Cardiac muscle cell (in vitro differentiated cells and primary cell): ENCODE data around the gene C1QTNF3. TPM values are rescaled to one million over a fixed set of nuclear protein-coding genes. Genes with fewer than 3 reads are reported as not detected.
"Not testable (repeated sequence)": the region's sequence is repeated elsewhere in the genome, so short reads cannot be mapped to it uniquely, and the experiment has no call there.

Experiments used
- DNase-seq, 2 donors: peaks; one replicate each; pipeline versions ENCODE4 v3.0.0 to v3.0.0-alpha.2; 2010 to 2017; ENCODE audit warnings: low read depth in 1 of 2, low spot score in 1 of 2
- H3K27ac ChIP-seq: fragments of 200-600 bp; sonication (generic); 2 replicates; pipeline ENCODE4 v1.5.1; 2016
- H3K27me3 ChIP-seq: fragments of 200-600 bp; sonication (generic); 2 replicates; pipeline ENCODE4 v1.6.0; 2016; ENCODE audit warnings: control low read depth
- H3K36me3 ChIP-seq: fragments of 200-600 bp; sonication (generic); 2 replicates; pipeline ENCODE4 v1.5.1; 2016; ENCODE audit warnings: control low read depth
- H3K4me1 ChIP-seq: fragments of 200-600 bp; sonication (generic); 2 replicates; pipeline ENCODE4 v1.8.1; 2017; ENCODE audit warnings: low read depth, mild to moderate bottlenecking, mixed run types
- H3K4me3 ChIP-seq: fragments of 200-600 bp; sonication (generic); 2 replicates; pipeline ENCODE4 v1.5.1; 2016; ENCODE audit warnings: mild to moderate bottlenecking
- H3K9me3 ChIP-seq: fragments of 200-600 bp; sonication (generic); 2 replicates; pipeline ENCODE4 v1.5.1; 2017; ENCODE audit warnings: low read depth, mild to moderate bottlenecking, control low read depth
- polyA plus RNA-seq: library from polyadenylated mRNA; unstranded; fragments of >200 nt; fragmentation: Nextera tagmentation; extraction: Ambion mirVana; gene quantifications from 2 replicates; pipeline ENCODE4 v1.2.1, GENCODE V29; 2016
- total RNA-seq: library from RNA; depleted of rRNA; stranded (reverse); fragments of >200 nt; gene quantifications from 2 replicates; pipeline ENCODE4 v1.2.3, GENCODE V29; 2016
- TF ChIP-seq, protein P1 (sequence below): IDR thresholded peaks from 2 replicates; pipeline ENCODE4 v1.5.1; 2012; ENCODE audit warnings: low read depth, mild to moderate bottlenecking, low read length

Gene C1QTNF3
- total and polyA plus RNA-seq, 2 experiments from 2014 or later = 0.91 to 4.6 TPM

- Histone ChIP-seq H3K27me3 (no peaks in the 10 kb centered on the region), H3K36me3 (no peaks in the 10 kb centered on the region), H3K27ac (no peak overlapping the region), H3K4me3 (no peak overlapping the region), H3K4me1 (no peaks in the 10 kb centered on the region), H3K9me3 (no peaks in the 10 kb centered on the region)
- no peak for DNase-seq
- TF ChIP-seq, protein P1, sequence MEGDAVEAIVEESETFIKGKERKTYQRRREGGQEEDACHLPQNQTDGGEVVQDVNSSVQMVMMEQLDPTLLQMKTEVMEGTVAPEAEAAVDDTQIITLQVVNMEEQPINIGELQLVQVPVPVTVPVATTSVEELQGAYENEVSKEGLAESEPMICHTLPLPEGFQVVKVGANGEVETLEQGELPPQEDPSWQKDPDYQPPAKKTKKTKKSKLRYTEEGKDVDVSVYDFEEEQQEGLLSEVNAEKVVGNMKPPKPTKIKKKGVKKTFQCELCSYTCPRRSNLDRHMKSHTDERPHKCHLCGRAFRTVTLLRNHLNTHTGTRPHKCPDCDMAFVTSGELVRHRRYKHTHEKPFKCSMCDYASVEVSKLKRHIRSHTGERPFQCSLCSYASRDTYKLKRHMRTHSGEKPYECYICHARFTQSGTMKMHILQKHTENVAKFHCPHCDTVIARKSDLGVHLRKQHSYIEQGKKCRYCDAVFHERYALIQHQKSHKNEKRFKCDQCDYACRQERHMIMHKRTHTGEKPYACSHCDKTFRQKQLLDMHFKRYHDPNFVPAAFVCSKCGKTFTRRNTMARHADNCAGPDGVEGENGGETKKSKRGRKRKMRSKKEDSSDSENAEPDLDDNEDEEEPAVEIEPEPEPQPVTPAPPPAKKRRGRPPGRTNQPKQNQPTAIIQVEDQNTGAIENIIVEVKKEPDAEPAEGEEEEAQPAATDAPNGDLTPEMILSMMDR = no peak
These were observed 11.9 kb downstream of the C1QTNF3 start for GRCh38 chr5:34031117-34031516.

- DNase-seq, H3K27me3 ChIP-seq, H3K9me3 ChIP-seq, H3K4me3 ChIP-seq, H3K4me1 ChIP-seq, H3K27ac ChIP-seq, H3K36me3 ChIP-seq: not testable (repeated sequence)
These were observed 12.4 kb downstream of the C1QTNF3 start for GRCh38 chr5:34030585-34030984.

- TF ChIP-seq, protein P1 = no peak
- DNase-seq = no peak
- no peaks in the 10 kb centered on the region for H3K27me3 ChIP-seq
- H3K36me3 ChIP-seq = peaks cover 5% of the 10 kb centered on the region
- no peak overlapping the region for H3K27ac ChIP-seq
- H3K4me1 ChIP-seq = no peaks in the 10 kb centered on the region
- H3K9me3 ChIP-seq = no peaks in the 10 kb centered on the region
- H3K4me3 ChIP-seq = no peak overlapping the region
These were observed 13.0 kb downstream of the C1QTNF3 start for GRCh38 chr5:34030048-34030447.

GRCh38 chr5:34028349-34028748 is 14.7 kb downstream of the C1QTNF3 start:
- H3K4me1 ChIP-seq = no peaks in the 10 kb centered on the region
- TF ChIP-seq, protein P1 = no peak
- H3K9me3 ChIP-seq = no peaks in the 10 kb centered on the region
- no peak overlapping the region for H3K27ac ChIP-seq
- peaks cover 5% of the 10 kb centered on the region for H3K36me3 ChIP-seq
- no peak for DNase-seq
- no peak overlapping the region for H3K4me3 ChIP-seq
- H3K27me3 ChIP-seq = no peaks in the 10 kb centered on the region

DNA sequence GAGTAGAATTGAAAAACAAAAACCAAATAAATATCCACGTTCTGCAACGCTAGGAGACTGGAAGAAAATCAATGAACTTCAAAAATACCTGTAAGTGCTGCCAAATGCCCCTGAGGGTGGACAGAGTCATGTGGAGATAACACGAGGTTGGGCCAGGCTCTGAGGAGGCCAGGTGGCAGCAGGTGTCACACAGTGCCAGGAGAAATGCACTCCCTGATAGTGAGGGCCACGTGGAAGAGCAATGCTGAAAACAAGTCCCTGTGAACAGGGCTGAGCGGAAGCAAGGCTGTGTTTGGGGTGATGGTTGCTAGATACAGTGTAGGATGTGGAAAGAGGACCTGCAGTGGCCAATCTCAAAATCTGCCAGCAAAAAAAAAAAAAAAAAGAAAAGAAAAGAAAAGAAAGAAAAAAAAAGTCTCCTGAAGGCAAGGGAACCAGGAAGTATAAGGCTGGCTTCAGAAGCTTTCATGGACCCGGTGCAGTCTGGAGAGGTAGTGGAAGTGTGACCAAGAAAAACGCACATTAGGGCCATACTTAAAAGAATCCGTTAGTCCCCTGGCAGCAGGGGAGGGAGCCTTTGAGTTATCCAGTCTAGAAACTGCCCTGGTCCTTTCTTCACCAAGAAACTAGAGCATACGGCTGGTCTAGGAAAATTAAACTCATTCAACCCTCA is 16.8 kb downstream of the C1QTNF3 start:
- peaks cover 5% of the 10 kb centered on the region for H3K36me3 ChIP-seq
- no peak overlapping the region for H3K27ac ChIP-seq
- H3K4me3 ChIP-seq = no peak overlapping the region
- no peaks in the 10 kb centered on the region for H3K9me3 ChIP-seq
- no peak for DNase-seq
- TF ChIP-seq, protein P1 = no peak
- H3K4me1 ChIP-seq = no peaks in the 10 kb centered on the region
- no peaks in the 10 kb centered on the region for H3K27me3 ChIP-seq

DNA sequence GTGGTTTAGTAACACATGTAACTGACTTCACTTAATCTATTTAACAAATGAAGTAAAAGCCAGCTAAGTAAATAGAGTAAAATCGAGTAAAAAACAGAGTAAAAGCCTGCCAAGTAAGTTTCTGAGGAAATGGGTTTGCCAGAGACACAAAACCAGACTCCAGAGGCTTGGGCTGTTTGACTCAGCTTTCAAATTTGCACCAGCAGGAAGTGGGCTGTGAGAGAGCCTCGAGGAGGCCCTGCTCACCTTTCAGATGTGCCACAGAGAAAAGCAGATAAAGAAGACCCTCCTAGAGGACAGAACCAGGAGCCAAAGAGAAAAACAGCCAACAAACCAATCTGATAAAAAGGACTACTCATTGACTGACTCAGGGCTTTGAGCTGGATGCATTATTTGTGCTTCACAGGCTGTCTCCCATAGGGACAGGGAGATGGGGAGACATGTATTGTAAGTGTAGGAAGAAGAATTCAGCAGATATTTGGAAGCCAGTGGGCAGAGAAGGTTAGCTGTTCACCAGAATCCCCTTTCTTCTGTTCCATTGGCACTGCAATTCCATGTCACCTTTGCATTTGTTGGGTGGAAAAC is 20.8 kb downstream of the C1QTNF3 start:
- H3K27ac ChIP-seq = no peak overlapping the region
- TF ChIP-seq, protein P1 = no peak
- peak in 1 of 2 donors; percentile 44 for DNase-seq
- no peak overlapping the region for H3K4me3 ChIP-seq
- peaks cover 5% of the 10 kb centered on the region for H3K36me3 ChIP-seq
- H3K9me3 ChIP-seq = no peaks in the 10 kb centered on the region
- no peaks in the 10 kb centered on the region for H3K27me3 ChIP-seq
- no peaks in the 10 kb centered on the region for H3K4me1 ChIP-seq
